ENCODE data around the gene ENDOU.

Gene ENDOU

DNA sequence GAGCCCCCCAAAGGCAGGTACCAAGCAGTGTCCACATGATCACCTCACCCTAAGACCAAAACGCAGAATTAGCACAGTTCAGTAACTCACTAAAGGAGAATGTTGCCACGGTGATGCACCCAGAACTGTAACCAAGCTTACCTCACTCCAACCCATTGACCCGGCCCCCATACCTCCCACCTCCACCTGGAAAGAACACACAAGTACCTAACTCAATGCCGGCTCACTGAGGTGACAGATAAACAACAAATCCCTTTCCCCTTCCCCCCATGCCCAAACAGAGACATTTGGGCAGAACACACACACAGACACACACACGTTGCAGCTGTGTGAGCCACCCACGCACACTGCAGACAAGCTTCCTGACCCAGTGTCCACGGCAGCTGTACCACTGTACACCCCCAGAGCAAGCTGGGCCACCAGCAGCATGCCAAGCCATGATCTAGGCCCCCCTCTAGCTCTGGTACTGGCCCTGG lies 32.1 kb upstream of the ENDOU start:
- no peak for DNase-seq

DNA sequence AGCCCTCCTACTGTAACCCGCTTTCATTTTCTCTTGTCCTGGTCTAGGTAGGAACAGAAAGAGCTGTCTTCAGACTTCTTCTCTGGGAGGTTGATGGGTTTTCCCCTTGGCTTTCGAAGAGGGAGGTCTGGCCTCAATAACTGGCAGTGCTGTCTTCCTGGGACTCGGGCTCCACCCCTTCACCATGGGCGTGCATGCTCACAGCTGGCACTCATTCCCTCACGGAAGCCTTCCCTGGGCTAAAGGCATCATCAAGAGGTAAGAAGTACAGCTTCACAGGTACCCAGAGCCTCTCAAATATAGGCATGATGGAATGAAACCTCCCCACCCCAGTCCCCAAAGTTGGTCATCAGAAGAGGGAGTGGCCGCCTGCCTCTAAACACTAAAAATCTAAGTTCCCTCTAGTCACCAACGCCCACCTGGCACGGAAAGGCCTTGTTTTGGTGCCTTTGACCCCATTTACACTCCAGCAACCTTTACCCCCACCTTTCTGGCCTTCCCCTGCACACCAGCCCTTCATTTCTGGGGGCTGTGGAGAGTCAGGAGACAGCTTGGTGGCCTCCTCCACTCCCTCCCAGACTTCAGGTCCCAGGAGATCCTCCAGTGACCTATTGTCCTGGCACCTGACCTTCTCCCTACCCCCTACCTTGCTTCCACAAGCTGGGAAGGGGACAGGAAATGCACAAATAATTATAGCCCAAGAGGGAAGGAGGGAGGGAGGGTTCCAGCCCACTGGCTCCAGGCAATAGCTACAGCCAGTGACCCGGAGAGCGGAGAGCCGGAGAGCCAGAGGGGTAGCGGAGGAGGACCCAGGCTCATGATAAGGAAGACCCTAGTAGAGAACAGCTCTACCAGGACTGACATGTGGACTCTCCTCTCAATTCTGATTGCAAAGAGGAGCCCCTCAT lies 30.6 kb upstream of the ENDOU start:
- DNase-seq: no peak

DNA sequence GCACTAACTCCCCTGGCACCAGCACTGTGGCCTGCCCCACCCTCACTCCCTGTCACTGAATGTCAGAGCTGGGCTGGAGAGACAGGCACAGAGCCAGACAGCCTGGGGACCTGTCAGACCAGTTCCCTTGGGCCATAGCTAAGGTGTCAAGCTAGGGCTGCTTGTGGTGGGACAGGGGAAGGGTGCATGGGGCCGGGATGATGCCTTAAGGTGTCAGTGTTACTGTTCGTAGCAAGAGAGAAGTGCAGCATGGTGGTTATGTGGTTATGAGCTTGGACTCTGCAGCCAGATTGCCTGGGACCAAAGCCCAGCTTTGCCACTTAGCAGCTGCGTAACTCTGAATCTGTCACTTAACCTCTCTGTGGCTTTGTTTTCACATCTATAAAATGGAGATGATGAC lies 29.6 kb upstream of the ENDOU start:
- no peak for DNase-seq

DNA sequence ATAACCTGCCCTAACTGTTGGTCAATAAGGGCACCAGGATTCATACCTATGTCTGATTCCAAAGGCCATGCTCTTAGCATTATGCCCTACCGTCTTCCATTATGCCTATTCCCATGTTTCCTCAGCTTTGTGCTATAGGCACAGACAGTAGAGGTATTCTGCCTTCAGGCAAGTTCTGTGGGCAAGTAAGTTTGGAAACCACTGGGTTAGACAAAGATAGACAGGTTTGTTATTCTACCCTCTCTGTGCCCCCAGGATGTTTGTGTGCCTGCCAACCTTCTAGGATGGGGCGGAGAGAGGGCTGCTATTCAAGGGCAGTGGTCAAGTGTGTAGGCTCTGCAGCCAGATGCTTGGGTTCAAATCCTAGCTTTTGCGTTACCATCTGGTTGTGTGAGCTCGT lies 28.8 kb upstream of the ENDOU start:
- no peak for DNase-seq

DNA sequence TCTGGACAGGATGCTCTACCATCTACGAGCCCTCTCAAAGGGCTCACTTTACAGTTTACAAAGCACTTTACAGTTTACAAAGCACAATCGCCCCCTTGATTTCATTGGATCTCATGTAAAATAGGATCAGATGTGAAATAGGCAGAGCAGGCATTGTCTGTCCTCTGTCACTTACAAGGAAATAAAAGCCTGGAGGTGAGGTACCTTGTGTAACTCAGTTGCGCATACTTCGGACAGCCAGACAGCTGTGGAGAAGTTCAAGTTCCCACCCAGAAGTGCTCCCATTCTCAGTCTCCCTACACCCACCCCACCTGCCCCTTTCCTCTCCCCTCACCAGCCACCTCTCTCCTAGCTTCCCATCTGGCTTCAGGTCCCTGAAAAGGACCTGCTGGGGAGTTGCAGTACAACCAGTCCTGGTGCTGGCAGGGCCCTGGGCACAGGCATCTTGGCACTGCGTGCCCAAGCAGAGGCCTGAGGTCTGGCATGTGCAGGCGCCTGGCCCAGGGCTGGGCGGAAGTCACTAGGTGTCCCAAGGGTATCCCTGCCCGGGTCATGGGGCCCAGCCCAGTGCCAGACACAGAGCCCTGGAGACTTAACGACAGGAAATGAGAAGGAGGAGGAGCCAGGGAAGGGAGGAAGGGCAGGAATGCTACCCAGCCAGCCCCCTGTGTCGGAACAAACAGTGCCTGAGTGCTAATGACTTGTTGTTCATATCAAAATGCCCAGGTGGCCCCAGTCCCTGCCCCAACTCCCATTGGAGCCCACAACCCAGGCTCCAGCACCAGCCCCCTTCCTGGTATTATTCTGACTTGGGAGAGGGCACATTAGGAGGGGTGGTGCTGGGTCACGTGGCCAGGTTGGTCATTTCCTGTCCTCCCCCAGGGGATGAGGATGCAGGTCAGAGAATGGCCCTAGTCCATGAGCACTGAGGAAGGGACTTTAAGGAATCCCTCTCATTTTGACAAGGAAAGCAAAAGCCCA lies 28.0 kb upstream of the ENDOU start:
- no peak for DNase-seq

DNA sequence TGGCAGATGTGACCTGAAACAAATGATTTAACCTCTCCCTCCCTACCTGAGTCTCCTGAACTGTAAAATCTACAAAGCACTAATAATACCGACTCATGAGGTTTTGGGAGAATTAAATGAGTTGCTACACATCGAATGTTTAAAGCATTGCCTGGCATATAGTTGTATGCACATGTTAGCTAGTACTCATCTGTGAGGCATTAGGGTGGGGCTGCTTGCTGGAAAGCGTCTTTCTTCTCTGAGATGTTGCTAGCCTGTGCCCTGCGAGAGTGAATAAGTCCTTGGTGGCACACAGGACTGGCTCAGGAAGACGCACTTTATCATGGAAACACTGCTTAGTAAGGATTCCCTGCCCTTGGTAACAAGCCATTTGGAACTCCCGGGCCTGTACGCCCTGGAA lies 27.3 kb upstream of the ENDOU start:
- DNase-seq: no peak

DNA sequence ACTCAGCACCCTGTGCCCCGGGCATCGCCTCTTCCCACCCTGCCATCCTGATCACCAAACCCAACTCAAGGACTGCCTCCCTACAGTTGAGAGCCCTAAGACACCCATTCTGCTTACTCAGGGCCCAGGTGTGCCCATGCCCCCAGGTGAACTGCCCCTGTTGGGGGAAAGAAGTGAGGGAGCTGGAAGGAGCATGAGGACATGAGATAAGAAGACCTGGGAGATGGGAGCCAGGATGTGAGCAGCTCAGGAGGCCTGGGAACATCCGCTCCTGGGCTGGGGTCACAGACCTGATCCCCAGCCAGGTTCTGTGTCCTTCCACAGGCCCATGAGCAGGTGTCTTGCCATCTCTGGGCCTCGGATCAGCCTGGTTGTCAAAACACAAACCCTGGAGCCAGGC lies 26.8 kb upstream of the ENDOU start:
- DNase-seq: no peak

DNA sequence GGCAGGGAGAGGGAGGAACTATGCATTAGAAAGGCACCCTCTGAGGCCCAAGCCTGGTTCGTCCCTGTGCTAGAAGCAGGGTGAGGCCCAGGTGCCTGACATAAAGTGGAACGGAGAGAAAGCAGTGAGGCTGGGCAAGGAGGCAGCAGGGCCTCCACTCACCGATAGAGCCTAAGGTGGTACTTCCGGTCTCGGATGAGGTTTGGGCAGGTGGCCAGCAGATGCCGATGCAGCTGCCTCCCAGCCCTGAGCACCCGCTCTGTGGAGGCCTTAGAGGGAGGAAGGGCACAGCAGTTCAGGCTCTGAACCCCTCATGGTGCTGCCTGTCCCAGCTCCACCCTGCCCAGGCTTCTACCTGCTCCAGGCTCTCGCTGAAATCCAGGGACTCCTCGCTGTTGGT lies 26.3 kb upstream of the ENDOU start:
- no peak for DNase-seq

- no peak for DNase-seq
Measured at GRCh38 chr12:47750916-47751470, 25.7 kb upstream of the ENDOU start.

- no peak for DNase-seq
Measured at GRCh38 chr12:47750229-47750798, 25.0 kb upstream of the ENDOU start.

- DNase-seq: no peak
Measured at GRCh38 chr12:47748899-47749298, 23.6 kb upstream of the ENDOU start.

GRCh38 chr12:47748507-47748828 lies 23.2 kb upstream of the ENDOU start:
- no peak for DNase-seq

DNA sequence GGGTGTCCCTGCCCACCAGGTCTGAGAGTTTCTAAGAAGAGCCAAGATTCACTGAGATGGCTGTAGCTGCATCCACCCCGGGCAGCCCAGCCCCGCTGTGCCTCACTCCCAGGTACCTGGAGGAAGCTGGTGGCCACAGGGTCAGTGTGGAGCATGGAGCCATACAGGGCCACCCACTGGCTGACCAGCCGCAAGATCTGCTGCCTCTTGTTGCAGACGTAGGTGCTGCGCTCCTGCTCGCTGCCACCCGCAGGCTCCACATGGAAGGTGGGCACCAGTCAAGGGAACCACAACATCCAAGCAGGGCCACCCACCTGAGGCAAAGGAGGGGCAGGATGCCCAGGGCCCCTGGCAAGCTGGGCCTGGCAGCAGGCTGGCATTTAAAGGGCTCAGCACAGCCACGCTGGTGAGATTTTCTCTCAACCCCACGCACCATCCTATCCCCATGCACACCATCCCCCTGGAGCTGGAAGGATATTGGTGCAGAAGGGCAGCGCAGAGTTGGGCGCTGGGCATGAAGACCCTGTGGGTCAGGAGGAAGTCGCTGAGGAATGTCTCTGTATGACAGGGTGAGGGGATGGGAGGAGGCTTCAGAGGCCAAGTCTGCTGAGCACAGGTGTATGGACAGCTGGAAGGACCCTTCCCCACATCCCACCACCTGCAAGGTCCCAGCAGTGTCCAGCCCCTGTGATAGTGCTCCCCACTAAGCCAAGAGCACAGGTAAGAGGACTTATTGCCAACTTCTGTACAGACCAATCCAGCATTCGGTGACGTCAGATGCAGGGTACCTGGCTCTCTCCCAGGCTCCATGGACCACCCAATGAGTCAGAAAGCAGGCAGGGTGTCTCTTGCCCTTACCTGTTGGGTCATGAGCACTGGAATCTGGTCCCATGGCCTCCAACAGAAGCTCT lies 22.6 kb upstream of the ENDOU start:
- no peak for DNase-seq

GRCh38 chr12:47747126-47747525 lies 21.8 kb upstream of the ENDOU start:
- DNase-seq: no peak

DNA sequence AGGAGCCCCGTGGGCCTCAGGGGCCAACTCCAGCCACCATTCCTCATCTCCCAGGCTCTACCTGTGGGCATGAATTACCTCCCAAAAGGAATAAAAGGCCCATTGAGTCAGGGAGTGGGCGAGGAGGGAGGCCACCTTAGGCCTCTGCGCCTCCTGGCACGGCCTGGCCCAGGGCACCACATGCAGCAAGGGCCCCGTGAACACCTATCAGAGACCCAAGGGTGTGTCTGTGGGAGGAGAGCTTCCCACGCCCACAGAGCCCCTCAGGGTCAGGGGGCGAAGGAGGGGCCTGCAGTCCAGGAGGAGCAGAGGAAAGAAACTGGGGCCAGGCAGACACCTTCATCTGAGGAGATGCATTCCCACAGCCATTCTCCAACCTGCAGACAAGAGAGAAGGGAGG lies 21.2 kb upstream of the ENDOU start:
- DNase-seq: no peak

- no peak for DNase-seq
Measured at GRCh38 chr12:47746073-47746472, 20.8 kb upstream of the ENDOU start.

DNA sequence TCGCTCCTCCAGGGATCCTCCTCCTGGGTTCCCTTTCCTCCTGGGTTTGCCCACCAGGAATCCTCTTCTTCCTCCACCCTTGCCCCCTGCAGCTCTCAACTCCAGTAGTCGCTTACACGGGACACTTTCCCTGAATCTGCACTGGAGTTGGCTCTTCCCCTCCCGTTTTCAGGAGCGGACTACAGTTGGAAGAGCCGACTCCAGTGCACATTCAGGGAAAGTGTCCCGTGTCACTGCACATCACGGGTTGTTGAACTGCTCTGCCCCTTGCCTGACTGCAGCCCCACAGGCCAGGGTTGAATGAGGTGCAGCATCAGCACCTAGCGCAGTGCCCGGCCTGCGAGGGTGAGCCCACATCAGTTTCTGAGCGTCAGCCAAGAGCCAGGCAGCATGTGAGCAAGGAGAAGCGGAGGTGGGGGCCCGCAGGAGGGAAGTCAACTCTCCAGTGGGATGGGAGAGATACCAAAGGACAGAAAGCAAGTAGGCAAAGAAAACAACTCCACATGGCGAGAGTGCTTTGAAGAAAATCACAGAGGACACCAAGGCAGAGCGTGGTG lies 20.3 kb upstream of the ENDOU start:
- no peak for DNase-seq

DNA sequence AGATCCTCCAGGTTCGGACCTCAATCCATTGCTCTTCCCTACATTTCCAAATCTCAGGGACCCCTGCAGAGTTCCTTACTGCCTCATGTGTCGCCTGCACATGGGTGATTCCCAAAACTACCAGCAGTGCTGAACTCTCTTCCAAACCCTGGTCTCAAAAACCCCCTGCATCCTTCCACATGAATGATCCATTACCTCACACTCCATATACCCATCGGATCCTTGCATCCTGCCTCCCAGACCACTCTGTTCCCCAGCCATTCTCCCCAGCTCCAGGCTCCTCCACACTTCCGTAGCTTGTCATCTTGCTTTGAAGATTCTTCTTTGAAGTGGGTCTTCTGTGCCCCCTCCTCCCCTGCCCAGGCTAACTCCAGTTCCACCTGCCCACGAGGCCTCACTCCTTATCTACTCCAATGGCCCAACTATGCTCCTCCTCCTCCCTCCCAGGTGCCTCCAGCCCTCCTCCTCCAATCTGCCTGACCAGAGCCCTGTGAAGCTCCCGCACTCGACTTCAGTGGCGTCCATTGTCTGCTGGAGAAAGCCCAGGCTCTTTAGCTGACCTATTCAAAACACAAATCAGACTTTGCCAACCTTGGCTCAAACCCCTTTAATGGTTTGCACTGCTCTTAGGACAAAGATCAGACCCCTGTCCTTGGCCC lies 19.6 kb upstream of the ENDOU start:
- no peak for DNase-seq

DNA sequence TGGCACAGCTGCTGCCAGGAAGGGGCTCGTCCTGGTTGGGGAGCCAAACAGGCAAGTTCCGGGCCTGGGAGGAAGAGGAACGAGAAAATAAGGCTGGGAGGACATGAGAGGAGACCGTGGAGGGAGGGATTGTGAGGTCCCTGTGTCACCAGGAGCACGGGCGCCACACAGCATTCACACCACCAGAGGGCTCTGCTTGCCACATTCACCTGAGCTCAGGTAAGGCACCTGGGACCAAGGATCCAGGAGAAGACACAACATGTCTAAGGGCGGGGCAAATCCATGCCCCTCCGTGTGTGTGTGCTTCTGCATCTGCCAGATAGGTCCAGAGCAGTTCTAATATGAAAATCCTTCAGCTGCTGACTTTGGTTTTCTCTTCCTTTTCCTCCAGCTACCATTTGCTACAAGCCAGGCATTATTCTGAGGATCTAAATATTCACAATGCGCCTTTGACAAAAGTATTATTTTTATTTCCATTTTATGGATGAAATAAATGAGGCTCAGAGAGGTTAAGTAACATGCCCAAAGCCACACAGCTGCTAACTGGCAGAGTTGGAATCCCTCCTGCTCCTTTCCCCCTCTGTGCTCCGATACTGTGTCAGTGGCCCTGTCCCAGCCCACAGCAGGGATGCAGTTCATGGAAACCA lies 18.8 kb upstream of the ENDOU start:
- peak in 3 of 4 experiments; percentile 29 to 61 (median 35) for DNase-seq

- DNase-seq: no peak
Measured at GRCh38 chr12:47743311-47743860, 18.1 kb upstream of the ENDOU start.

All from activated naive CD4-positive, alpha-beta T cell (primary cell).